Activated CD8-positive, alpha-beta T cell treated with anti-CD3 and anti-CD28 coated beads, Interleukin-2, amount 10 ng/mL, durations not matched to agents 7 days and 5 days (primary cell): ENCODE results near the gene DGKI. TPM values are rescaled to one million over a fixed set of nuclear protein-coding genes. Genes with fewer than 3 reads are reported as not detected.

ENCODE experiments used
- ATAC-seq: fragments of 150-1000 bp; cut with Tn5 transposase; one replicate; pipeline ENCODE4 v1.10.0; 2021; ENCODE audit warnings: moderate library complexity
- CTCF ChIA-PET: fragments of 350-600 bp; sonication (Branson Sonifier 250); formaldehyde crosslinking; loops from one replicate; lab custom pipeline; 2021; ENCODE audit warnings: antibody characterized with exemption; lab: Charles Lee
- POLR2A ChIA-PET: fragments of 350-600 bp; sonication (Branson Sonifier 250); formaldehyde crosslinking; loops from one replicate; lab custom pipeline; 2021; ENCODE audit warnings: antibody characterized with exemption; lab: Charles Lee
- DNase-seq: peaks from one replicate; pipeline ENCODE4 v3.0.0-alpha.2; 2020
- H3K27ac Mint-ChIP-seq: one replicate; pipeline ENCODE4 v1.8.0; 2021; ENCODE audit warnings: mild to moderate bottlenecking, mixed read lengths
- H3K27me3 Mint-ChIP-seq: one replicate; pipeline ENCODE4 v1.8.0; 2021; ENCODE audit warnings: low read depth, mixed read lengths
- H3K36me3 Mint-ChIP-seq: one replicate; pipeline ENCODE4 v1.8.0; 2021; ENCODE audit warnings: low read depth, mixed read lengths
- H3K4me1 Mint-ChIP-seq: one replicate; pipeline ENCODE4 v1.8.0; 2021; ENCODE audit warnings: low read depth, mixed read lengths
- H3K4me3 Mint-ChIP-seq: one replicate; pipeline ENCODE4 v1.8.0; 2021; ENCODE audit warnings: mild to moderate bottlenecking, mixed read lengths
- H3K9me3 Mint-ChIP-seq: one replicate; pipeline ENCODE4 v1.8.0; 2022; ENCODE audit warnings: mixed read lengths; ENCODE audit not compliant: insufficient read depth
- total RNA-seq, 2 experiments: library from RNA; stranded (reverse); gene quantifications; one replicate each; pipeline ENCODE4 v1.2.3, GENCODE V29; 2021

The DGKI gene
- total RNA-seq, 2 experiments from 2014 or later: not detected

GRCh38 chr7:137801491-137801890 is 45.3 kb downstream of the DGKI start:
- no peaks in the 10 kb centered on the region for H3K36me3 Mint-ChIP-seq
- ATAC-seq: no peak
- no peaks in the 10 kb centered on the region for H3K9me3 Mint-ChIP-seq
- POLR2A ChIA-PET: no interaction called here
- no peaks in the 10 kb centered on the region for H3K27me3 Mint-ChIP-seq
- CTCF ChIA-PET: no interaction called here
- no peak overlapping the region for H3K27ac Mint-ChIP-seq
- H3K4me3 Mint-ChIP-seq: no peak overlapping the region
- H3K4me1 Mint-ChIP-seq: no peaks in the 10 kb centered on the region
- no peak for DNase-seq

- Mint-ChIP-seq H3K4me3 (no peak overlapping the region), H3K27ac (no peak overlapping the region), H3K4me1 (no peaks in the 10 kb centered on the region), H3K36me3 (no peaks in the 10 kb centered on the region), H3K9me3 (no peaks in the 10 kb centered on the region), H3K27me3 (no peaks in the 10 kb centered on the region)
- ChIA-PET CTCF (no interaction called here), POLR2A (no interaction called here)
- ATAC-seq (no peak), DNase-seq (no peak)
These were observed 45.8 kb downstream of the DGKI start for GRCh38 chr7:137801003-137801402.

GRCh38 chr7:137798073-137798763 is 48.6 kb downstream of the DGKI start:
- Mint-ChIP-seq H3K9me3 (no peaks in the 10 kb centered on the region), H3K27ac (no peak overlapping the region), H3K36me3 (no peaks in the 10 kb centered on the region), H3K4me1 (no peaks in the 10 kb centered on the region), H3K27me3 (no peaks in the 10 kb centered on the region), H3K4me3 (no peak overlapping the region)
- POLR2A ChIA-PET: no interaction called here
- DNase-seq (no peak), ATAC-seq (no peak)
- CTCF ChIA-PET: no interaction called here

GRCh38 chr7:137795211-137795610 is 51.6 kb downstream of the DGKI start:
- ATAC-seq: no peak
- H3K27me3 Mint-ChIP-seq: no peaks in the 10 kb centered on the region
- no peak for DNase-seq
- H3K36me3 Mint-ChIP-seq: no peaks in the 10 kb centered on the region
- H3K4me3 Mint-ChIP-seq: no peak overlapping the region
- POLR2A ChIA-PET: no interaction called here
- no peaks in the 10 kb centered on the region for H3K4me1 Mint-ChIP-seq
- CTCF ChIA-PET: no interaction called here
- H3K9me3 Mint-ChIP-seq: no peaks in the 10 kb centered on the region
- H3K27ac Mint-ChIP-seq: no peak overlapping the region

GRCh38 chr7:137791930-137792329 is 54.8 kb downstream of the DGKI start:
- no peak for DNase-seq
- Mint-ChIP-seq H3K9me3 (no peaks in the 10 kb centered on the region), H3K27me3 (no peaks in the 10 kb centered on the region), H3K4me3 (no peak overlapping the region), H3K4me1 (no peaks in the 10 kb centered on the region), H3K27ac (no peak overlapping the region), H3K36me3 (no peaks in the 10 kb centered on the region)
- POLR2A ChIA-PET: no interaction called here
- no peak for ATAC-seq
- CTCF ChIA-PET: no interaction called here

GRCh38 chr7:137790828-137791227 is 55.9 kb downstream of the DGKI start:
- Mint-ChIP-seq H3K27me3 (no peaks in the 10 kb centered on the region), H3K4me1 (no peaks in the 10 kb centered on the region), H3K36me3 (no peaks in the 10 kb centered on the region), H3K9me3 (no peaks in the 10 kb centered on the region), H3K27ac (no peak overlapping the region), H3K4me3 (no peak overlapping the region)
- DNase-seq: no peak
- no peak for ATAC-seq
- POLR2A ChIA-PET: no interaction called here
- CTCF ChIA-PET: no interaction called here

- ChIA-PET CTCF (no interaction called here), POLR2A (no interaction called here)
- no peak for ATAC-seq
- DNase-seq: no peak
- Mint-ChIP-seq H3K36me3 (no peaks in the 10 kb centered on the region), H3K4me3 (no peak overlapping the region), H3K4me1 (no peaks in the 10 kb centered on the region), H3K9me3 (no peaks in the 10 kb centered on the region), H3K27ac (no peak overlapping the region), H3K27me3 (peaks cover 5% of the 10 kb centered on the region)
These were observed 57.4 kb downstream of the DGKI start for GRCh38 chr7:137789215-137789882.

GRCh38 chr7:137787301-137787976 is 59.3 kb downstream of the DGKI start:
- Mint-ChIP-seq H3K4me3 (no peak overlapping the region), H3K9me3 (no peaks in the 10 kb centered on the region), H3K4me1 (no peaks in the 10 kb centered on the region), H3K27me3 (peaks cover 10% of the 10 kb centered on the region), H3K36me3 (no peaks in the 10 kb centered on the region), H3K27ac (no peak overlapping the region)
- ATAC-seq (no peak), DNase-seq (no peak)
- ChIA-PET CTCF (no interaction called here), POLR2A (no interaction called here)

- no peak for ATAC-seq
- no peaks in the 10 kb centered on the region for H3K9me3 Mint-ChIP-seq
- no peaks in the 10 kb centered on the region for H3K4me1 Mint-ChIP-seq
- DNase-seq: no peak
- H3K27me3 Mint-ChIP-seq: peaks cover 17% of the 10 kb centered on the region
- CTCF ChIA-PET: no interaction called here
- H3K36me3 Mint-ChIP-seq: no peaks in the 10 kb centered on the region
- H3K4me3 Mint-ChIP-seq: no peak overlapping the region
- POLR2A ChIA-PET: no interaction called here
- no peak overlapping the region for H3K27ac Mint-ChIP-seq
These were observed 68.3 kb downstream of the DGKI start for GRCh38 chr7:137778511-137778910.

- ATAC-seq (no peak), DNase-seq (no peak)
- peaks cover 5% of the 10 kb centered on the region for H3K27me3 Mint-ChIP-seq
- ChIA-PET CTCF (interaction anchor here (0.7 kb wide), 1 partner anchor 358 kb away, joined by 3 read pairs; no protein-coding TSS in a partner anchor), POLR2A (no interaction called here)
- no peaks in the 10 kb centered on the region for H3K36me3 Mint-ChIP-seq
- H3K9me3 Mint-ChIP-seq: no peaks in the 10 kb centered on the region
- H3K4me3 Mint-ChIP-seq: no peak overlapping the region
- no peaks in the 10 kb centered on the region for H3K4me1 Mint-ChIP-seq
- no peak overlapping the region for H3K27ac Mint-ChIP-seq
These were observed 72.0 kb downstream of the DGKI start for GRCh38 chr7:137774793-137775201.

- ATAC-seq (no peak), DNase-seq (no peak)
- Mint-ChIP-seq H3K27ac (no peak overlapping the region), H3K27me3 (no peaks in the 10 kb centered on the region), H3K4me1 (no peaks in the 10 kb centered on the region), H3K9me3 (no peaks in the 10 kb centered on the region), H3K36me3 (no peaks in the 10 kb centered on the region), H3K4me3 (no peak overlapping the region)
- ChIA-PET POLR2A (no interaction called here), CTCF (no interaction called here)
These were observed 74.0 kb downstream of the DGKI start for GRCh38 chr7:137772748-137773147.

GRCh38 chr7:137772316-137772715 is 74.5 kb downstream of the DGKI start:
- DNase-seq (no peak), ATAC-seq (no peak)
- H3K36me3 Mint-ChIP-seq: no peaks in the 10 kb centered on the region
- POLR2A ChIA-PET: no interaction called here
- no peak overlapping the region for H3K27ac Mint-ChIP-seq
- no peaks in the 10 kb centered on the region for H3K27me3 Mint-ChIP-seq
- CTCF ChIA-PET: no interaction called here
- no peaks in the 10 kb centered on the region for H3K9me3 Mint-ChIP-seq
- H3K4me3 Mint-ChIP-seq: no peak overlapping the region
- H3K4me1 Mint-ChIP-seq: no peaks in the 10 kb centered on the region
